ENCODE results near the gene TMEM132D.

The TMEM132D gene

GRCh38 chr12:129401572-129401971 lies 502.3 kb downstream of the TMEM132D start:
- no peak for DNase-seq

DNA sequence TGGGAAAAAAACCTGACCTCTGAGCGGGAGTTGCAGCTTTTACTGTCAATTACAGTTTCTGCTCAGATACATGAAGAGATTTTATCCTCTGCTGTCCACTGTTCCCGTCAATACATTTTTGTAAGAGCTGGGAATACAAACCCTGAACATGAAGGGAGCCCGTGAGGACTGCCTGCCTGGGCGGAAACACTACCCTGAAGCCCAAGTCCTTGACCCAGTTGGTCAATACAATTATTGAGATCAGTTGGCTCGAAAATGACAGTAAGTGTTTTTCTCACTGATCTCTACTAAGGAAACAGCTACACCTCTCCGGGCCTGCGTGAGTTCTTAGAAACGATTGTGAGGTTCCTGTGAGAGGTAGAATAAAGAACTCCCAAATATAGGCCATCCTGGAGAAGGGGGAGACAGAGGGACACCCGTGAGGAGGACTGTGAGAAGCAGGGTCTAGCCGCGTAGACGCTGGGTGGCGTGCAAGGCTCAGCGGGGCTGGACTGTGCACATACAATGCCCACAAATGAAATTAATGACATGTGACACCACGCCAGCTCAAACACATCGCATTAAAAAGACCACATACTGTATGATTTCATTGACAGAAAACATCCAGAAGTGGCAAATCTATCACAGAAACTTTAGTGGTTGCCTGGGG lies 509.5 kb downstream of the TMEM132D start:
- DNase-seq, result no peak

- DNase-seq, result no peak
Observed at GRCh38 chr12:129393357-129393937, 510.4 kb downstream of the TMEM132D start.

- DNase-seq, result no peak
Observed at GRCh38 chr12:129385637-129385990, 518.2 kb downstream of the TMEM132D start.

DNA sequence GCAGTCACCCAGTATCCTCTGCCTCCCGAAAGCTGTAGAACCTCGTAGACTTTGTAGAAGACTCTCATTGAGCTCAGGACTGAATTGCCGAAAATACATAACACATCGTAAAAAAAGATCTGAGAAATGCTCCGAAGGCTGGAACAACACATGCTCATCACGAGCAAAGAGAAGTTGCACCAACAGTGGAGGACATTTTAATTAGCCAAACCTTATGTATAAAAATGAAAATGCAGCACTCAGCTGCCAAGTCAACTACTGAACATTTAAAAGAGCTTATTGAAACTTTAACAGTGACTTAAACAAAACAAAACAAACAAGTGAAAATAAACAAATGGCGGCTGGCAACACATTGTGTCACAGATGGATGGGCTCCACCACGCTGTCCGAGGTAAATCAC lies 519.9 kb downstream of the TMEM132D start:
- DNase-seq, result no peak

- no peak for DNase-seq
Observed at GRCh38 chr12:129381715-129382114, 522.1 kb downstream of the TMEM132D start.

DNA sequence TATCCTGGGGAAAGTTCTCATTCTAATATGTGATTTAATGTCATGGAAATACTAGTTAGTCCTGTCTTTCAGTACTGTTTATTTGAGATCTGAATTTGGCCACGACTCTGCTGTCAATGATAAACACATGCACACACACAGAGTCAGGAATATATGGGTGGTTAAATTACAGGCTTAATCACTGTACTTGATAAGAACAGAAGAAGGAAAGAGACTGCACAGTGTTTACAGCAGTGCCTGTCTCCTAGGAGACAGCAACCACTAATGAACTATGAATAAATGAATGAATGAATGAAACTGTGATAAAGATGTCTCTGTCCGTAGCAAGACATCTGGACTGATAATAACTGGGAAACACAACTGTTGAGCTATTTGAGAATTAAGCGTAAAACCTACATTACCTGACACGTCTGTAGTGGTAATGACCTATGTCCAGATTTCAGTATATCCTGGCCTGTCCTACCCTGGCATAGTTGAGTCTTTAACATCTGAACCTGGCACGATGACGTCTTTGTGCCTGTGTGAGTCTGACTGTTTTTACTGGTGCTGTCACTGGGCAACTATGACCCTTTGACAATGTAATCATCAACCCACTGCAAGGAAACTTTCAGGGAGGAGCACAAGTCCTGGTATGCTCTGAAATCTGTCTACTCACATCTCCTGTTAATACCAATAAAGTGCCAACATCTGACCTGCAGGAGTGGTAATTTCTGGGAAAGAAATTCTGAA lies 524.6 kb downstream of the TMEM132D start:
- no peak for DNase-seq

- DNase-seq, result no peak
Observed at GRCh38 chr12:129378496-129378895, 525.3 kb downstream of the TMEM132D start.

DNA sequence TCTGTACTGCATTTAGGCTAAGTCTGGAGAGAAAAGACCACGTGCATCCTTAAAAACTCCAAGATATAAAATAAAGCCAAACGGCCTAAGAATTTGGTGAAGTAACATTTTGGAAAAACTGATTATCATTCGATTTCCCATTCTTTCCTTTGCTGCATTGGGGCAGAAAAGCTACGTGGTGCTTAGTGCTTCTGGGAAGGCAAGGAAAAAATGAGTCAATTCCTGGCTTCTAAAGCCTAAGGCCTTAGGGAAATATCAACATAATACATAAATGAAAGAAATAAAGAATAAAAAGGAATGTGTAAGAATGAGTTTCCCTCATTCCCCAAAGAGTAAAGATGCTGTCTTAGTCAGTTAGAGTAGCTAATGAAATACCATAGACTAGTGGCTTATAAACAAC lies 530.1 kb downstream of the TMEM132D start:
- DNase-seq, result no peak

DNA sequence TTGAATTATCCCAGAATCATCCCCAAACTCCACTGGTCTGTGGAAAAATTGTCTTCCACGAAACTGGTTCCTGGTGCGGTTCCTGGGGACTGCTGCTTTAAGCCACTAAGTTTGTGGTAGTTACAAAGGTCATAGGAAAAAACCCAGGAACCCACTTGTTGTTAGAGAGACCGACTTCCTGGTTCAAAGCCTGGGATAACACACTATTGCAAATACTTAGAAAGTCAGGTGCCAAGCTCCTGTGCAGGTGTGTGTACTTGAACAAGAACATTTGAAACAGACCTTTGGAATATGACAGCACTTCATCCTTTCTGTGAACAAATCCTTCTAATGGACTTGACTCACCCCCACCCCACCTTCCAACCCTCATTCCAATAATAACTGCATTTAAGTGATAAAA lies 530.9 kb downstream of the TMEM132D start:
- no peak for DNase-seq

- DNase-seq, result no peak
Observed at GRCh38 chr12:129372348-129372747, 531.5 kb downstream of the TMEM132D start.

GRCh38 chr12:129371268-129371667 lies 532.6 kb downstream of the TMEM132D start:
- DNase-seq, result no peak

DNA sequence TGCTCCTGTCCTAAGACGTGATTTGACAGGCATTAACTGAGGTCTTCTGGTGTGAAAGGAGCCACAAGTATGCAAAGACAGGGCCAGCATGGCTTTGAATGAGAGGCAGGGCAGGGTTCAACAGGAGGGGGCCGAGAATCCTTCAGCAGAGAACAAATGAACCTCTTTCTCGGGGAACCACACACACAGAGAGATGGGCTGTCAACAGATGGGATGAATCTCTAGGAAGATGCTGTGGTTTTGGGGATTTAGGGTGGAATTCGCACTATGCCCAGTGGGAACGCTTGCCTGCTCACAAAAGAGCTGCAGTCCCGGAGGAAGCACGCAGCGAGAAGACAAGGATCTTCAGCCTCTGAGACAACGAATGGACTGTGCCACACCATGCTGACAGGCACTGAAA lies 537.2 kb downstream of the TMEM132D start:
- DNase-seq, result no peak

- DNase-seq, result no peak
Observed at GRCh38 chr12:129363041-129363440, 540.8 kb downstream of the TMEM132D start.

- DNase-seq, result no peak
Observed at GRCh38 chr12:129357233-129357632, 546.6 kb downstream of the TMEM132D start.

DNA sequence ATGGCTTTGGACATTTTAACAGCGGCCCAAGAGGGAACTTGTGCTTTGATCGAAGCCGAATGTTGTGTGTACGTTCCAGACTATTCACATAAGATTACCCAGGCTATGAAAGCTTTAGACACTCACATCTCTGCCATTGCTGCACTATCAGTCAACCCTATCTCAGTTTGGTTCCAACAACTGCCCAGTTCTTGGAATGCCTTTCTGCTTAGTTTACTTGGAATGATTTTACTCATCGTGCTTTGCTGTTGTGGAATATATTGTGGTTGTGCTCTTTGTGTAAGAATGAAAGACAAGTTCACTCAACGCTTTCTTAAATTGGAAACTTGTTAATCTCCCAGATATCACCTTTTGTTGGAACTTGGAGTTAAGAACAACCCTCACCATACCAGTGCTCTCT lies 552.3 kb downstream of the TMEM132D start:
- no peak for DNase-seq

- DNase-seq, result no peak
Observed at GRCh38 chr12:129339336-129339735, 564.5 kb downstream of the TMEM132D start.

DNA sequence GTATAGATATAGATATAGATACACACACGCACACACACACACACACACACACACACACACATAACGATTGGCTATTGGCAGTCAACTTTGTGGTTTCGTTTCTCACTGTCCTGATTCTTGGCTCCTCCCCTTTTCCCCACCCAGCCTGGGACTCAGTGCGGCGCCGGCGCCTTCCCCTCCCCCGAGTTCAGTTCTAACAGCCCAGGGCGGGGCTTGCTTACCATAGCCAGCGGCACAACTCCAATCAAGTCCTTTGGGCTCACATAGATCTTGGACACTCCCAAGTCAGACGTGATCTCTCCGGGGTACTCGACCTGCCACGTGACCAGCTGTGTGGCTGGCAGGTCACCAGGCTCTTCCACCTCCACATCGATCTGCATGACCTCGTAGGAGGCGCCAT lies 566.4 kb downstream of the TMEM132D start:
- no peak for DNase-seq

- DNase-seq, result no peak
Observed at GRCh38 chr12:129335773-129336172, 568.1 kb downstream of the TMEM132D start.

DNA sequence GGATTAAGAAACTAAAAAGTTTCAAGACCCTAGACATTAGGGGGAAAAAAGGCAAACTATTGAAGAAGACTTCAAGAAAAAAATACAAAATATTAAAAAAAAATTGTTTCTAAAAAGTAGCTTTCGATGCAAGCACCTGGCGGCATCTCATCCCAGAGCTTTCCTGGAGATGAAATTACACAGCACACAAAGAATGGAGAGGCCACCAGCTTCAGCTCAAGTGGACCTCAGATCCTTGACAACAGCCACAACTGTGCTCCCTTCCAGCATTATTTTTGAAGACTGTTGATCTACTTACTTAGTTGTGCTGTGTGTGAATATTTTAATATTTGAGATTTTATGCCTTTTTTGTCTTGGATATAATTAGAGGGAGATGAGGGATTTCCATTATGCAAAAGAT lies 571.5 kb downstream of the TMEM132D start:
- DNase-seq, result no peak

- DNase-seq, result no peak
Observed at GRCh38 chr12:129331356-129332085, 572.3 kb downstream of the TMEM132D start.

- DNase-seq, result no peak
Observed at GRCh38 chr12:129328235-129328634, 575.6 kb downstream of the TMEM132D start.

DNA sequence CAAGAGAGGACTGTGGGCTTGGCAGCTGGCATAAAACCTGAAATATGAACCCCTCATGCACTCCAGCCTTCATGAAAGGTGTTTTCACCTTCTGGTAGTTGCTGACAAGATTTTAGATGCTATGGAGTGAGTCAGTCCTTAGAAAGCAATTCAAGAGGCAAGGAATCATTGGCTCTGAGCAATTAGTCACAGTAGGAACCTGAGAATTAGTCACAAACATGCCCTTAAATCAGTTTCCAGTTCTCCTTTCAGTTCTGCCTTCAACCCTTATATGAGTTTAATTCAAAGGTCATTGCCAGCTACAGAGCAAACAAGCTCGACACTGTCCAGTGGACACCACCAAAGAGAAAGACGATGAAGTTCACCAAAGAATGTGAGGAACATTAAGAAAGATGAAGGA lies 578.3 kb downstream of the TMEM132D start:
- DNase-seq, result no peak

DNA sequence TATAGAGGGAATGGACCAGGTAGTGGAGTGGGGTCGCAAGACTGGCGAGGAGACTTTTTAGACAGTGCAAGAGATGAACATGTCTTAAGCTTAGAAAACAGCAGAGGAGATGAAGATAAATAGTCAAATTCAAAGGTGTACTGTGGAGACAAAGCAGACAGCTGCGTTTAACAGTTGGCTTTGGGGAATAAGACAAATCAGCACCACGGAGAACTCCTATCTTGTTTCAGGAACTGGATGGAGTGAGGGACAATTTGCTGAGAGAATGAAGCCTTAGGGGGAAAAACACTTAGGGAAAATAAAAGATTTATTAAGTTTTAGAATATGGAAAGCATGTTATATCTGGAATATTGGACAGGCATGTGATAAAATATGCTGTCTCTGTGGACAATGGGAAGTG lies 591.8 kb downstream of the TMEM132D start:
- DNase-seq, result no peak
